ENCODE measurements around the gene HDAC7.
A peak's percentile ranks its signal among the peaks of the same experiment; 100 is the strongest.

The HDAC7 gene

DNA sequence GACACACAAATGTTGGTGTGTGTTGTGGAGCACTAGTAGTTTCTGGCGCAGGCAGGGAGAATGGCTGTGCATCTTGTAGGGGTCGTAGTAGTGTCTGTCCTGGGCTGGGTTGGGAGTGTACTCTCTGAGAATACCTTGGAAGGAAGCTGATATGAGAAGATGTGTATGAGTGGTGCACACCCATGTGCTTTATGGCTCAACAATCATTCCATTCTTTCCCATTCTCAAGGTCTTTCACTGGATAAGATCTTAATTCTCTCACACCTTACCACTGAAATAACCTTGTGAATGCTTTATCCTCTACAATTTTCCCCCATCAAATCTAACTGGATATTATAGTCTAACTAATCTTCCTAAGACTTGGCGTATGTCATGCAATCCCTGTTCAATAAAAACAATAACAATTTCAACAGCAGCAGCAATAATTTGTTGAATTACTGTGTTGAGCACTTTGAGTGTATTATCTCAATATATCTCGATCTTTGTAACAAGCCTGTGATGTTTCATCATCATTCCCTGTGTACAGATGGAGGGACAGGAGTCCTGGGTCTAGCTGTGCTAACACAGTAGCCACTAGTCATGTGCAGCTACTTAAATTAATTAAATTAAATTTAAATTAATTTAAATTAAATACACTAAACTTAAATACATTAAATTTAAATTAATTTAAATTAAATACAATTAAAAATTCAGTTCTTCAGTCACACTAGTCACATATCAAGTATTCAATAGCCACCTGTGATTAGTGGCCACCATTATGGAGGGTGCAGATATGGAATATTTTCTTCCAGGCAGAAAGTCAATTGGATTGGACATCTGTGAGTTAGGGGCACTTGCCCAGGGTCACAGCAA is 50.2 kb downstream of the HDAC7 start:
- DNase-seq (ENCODE audit: low read depth), result no peak
- TF ChIP-seq, protein P1, sequence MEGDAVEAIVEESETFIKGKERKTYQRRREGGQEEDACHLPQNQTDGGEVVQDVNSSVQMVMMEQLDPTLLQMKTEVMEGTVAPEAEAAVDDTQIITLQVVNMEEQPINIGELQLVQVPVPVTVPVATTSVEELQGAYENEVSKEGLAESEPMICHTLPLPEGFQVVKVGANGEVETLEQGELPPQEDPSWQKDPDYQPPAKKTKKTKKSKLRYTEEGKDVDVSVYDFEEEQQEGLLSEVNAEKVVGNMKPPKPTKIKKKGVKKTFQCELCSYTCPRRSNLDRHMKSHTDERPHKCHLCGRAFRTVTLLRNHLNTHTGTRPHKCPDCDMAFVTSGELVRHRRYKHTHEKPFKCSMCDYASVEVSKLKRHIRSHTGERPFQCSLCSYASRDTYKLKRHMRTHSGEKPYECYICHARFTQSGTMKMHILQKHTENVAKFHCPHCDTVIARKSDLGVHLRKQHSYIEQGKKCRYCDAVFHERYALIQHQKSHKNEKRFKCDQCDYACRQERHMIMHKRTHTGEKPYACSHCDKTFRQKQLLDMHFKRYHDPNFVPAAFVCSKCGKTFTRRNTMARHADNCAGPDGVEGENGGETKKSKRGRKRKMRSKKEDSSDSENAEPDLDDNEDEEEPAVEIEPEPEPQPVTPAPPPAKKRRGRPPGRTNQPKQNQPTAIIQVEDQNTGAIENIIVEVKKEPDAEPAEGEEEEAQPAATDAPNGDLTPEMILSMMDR (IDR thresholded peaks at IDR 0.05; ENCODE audit: control insufficient read depth, extremely low read depth, insufficient read depth), result no peak
- no peak overlapping the region for H3K4me3 ChIP-seq (ENCODE audit: low read depth, low read length)

DNA sequence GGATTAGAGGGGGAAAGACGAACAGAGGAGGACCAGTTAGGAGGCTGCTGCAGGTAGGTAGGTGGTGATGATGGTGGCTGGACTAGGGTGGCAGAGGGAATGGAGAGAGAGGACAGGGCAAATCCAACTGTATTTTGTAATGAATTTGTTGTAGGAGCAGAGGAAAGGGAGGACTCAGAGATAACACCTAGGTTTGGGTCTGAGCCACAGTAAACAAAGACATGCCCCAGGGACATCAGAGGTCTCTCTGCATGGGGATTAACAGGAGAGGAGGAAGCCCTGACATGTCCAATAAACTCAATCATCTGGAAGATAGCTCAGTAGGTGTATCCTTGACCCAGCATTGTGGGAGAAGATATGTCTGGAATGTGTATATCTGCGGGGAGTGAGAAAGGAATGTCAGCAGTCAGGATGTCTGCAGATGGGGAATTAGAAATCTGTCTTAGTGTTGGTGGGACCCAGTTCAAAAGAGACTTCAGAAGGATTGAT is 51.3 kb downstream of the HDAC7 start:
- no peak overlapping the region for H3K4me3 ChIP-seq (ENCODE audit: low read depth, low read length)
- DNase-seq (ENCODE audit: low read depth), result peak; percentile 32
- TF ChIP-seq, protein P1 (IDR thresholded peaks at IDR 0.05; ENCODE audit: control insufficient read depth, extremely low read depth, insufficient read depth), result no peak

- TF ChIP-seq, protein P1 (IDR thresholded peaks at IDR 0.05; ENCODE audit: control insufficient read depth, extremely low read depth, insufficient read depth), result peak; percentile 84
- no peak for DNase-seq (ENCODE audit: low read depth)
- H3K4me3 ChIP-seq (ENCODE audit: low read depth, low read length), result no peak overlapping the region
Observed at GRCh38 chr12:47767216-47767724, 52.4 kb downstream of the HDAC7 start.

DNA sequence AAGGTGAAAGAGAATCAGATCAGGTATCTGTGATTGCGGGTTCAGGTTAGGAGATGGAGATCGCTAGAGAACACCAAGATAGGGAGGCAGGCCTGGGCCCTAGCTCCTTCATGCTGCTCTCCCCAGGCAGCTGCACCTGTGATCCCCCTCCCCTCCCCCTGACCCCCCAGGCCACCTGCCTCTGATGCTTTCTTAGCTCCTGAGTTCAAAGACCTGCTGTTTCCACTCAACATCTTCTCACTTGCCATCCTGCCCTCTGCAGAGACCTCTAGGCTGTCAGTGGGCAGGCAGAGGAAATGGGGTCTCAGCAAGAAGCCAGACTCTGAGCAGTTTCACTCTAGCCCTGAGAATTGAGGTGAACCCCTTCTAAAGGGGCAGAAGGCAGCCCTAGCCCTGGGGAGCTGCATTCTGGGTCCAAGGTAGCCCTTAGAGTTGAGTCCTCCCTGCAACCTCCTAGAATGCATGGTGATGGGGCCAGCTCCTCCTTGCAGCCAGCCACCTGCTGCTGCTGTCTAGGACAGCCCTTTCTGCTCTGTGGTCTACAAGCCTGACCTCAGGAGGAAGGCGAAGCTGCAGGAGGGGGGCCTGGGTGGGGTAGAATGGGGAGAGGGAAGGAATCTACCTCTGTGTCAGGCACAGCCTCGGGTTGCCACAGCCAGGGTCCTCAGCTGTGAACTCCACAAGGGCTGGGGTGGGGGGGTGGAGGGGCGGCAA is 53.0 kb downstream of the HDAC7 start:
- no peak overlapping the region for H3K4me3 ChIP-seq (ENCODE audit: low read depth, low read length)
- no peak for DNase-seq (ENCODE audit: low read depth)
- TF ChIP-seq, protein P1 (IDR thresholded peaks at IDR 0.05; ENCODE audit: control insufficient read depth, extremely low read depth, insufficient read depth), result no peak

DNA sequence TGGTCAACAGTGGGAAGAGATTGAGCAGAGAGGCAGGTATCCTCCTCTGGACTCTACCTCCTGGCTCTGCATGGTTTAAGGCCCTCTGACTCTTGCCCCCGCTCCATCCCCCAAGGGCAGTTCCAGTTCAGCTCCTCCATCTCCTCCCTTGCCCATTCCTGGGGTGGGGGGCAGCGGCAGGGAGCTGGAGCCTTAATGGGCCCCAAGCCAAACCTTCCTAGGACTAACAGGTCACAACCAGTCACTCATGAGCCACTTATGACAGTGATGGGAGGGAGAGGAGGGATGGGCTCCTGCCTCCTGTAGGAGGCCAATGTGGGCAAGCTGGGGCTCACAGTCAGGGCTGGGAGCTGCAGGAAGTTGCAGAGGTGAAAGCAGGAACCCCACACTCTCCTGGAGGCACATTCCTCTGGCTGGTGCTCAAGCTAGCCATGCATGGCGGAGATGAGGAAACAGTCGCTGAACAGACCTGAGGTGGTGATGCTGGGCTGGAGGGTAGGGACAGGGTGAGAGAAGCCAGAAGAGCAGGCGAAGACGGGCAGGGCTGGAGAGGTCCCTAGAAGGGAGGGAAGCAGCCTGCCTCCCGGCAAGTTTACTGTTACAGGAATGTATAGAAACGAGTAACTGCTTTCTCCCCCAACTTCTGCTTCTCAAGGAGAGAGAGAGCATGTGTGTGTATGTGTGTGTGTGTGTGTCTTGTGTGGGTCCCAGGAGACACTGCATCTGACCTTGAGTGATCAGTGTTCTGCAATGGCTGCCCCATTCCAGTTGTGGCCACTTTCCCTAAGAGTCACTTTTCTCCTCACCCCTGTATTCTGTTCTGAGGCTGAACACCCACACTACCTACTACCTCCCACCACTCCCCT is 56.0 kb downstream of the HDAC7 start:
- DNase-seq (ENCODE audit: low read depth), result no peak
- TF ChIP-seq, protein P1 (IDR thresholded peaks at IDR 0.05; ENCODE audit: control insufficient read depth, extremely low read depth, insufficient read depth), result no peak
- no peak overlapping the region for H3K4me3 ChIP-seq (ENCODE audit: low read depth, low read length)

- TF ChIP-seq, protein P1 (IDR thresholded peaks at IDR 0.05; ENCODE audit: control insufficient read depth, extremely low read depth, insufficient read depth), result no peak
- no peak for DNase-seq (ENCODE audit: low read depth)
Observed at GRCh38 chr12:47762850-47763465, 56.7 kb downstream of the HDAC7 start.

More at GRCh38 chr12:47762850-47763465, 56.7 kb downstream of the HDAC7 start:
- H3K4me3 ChIP-seq (ENCODE audit: low read depth, low read length), result no peak overlapping the region
